Measurements from ENCODE around the gene DNER.

The DNER gene

DNA sequence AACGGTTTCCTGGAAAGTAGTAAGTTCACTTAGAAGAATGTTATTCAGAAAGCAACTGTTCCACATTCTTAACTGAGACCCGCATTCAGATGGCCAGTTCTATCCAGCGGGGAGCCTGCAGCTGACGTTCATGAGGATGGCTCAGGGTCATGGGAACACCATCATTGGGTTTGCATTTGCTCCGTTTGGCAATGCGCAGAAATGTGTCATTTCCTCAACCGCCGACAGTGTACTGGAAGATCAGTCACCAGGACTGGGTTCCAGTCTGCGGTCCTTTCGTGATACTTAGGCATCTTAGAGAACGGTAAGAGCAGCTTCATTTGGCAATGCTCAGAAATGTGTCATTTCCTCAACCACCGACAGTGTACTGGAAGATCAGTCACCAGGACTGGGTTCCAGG, 104.0 kb downstream of the DNER start:
- Mint-ChIP-seq H3K27ac (no peak overlapping the region), H3K27me3 (no peaks in the 10 kb centered on the region), H3K9me3 (no peaks in the 10 kb centered on the region), H3K4me3 (no peak overlapping the region), H3K36me3 (ENCODE audit: low read depth) (no peaks in the 10 kb centered on the region), H3K4me1 (ENCODE audit: low read depth) (no peaks in the 10 kb centered on the region)
- intact Hi-C loops (cut with micrococcal nuclease): no loop called here

DNA sequence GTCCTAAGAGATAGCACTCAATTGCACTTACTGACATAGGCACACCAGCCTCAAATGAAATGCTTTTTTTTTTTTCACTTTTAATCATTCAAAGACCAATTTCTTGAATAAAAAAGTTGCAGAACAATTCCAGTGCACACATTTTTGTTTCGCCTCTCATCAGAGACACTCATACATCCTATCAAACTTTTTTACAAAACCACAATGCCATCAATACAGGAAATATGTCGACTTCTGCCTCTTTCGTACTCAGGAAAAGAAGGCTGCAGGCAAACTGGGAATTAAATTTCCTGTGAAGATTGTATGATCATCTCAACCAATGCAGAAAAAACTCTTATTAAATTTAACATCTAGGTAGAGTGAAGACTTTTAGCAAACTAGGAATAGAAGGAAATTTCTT, 112.4 kb downstream of the DNER start:
- Mint-ChIP-seq H3K9me3 (no peaks in the 10 kb centered on the region), H3K27ac (no peak overlapping the region)

DNA sequence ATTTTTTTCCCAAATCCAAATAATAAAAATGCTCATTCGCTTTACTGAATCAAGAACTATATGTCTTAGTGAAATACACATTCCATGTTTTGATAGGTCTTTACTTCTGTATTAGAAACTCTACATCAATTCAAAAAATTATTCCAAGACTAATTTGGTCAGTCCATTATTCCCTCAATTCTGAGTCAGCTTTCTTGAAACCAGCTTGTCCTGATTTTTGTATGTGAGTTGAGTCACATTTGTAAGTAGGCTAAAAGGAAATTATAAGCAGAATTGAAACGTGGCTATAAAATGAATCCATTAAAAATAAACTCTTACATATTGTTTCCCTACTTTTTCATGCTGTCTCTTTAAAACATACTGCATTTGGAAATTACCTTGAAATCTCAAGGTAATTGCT, 113.0 kb downstream of the DNER start:
- H3K36me3 Mint-ChIP-seq (ENCODE audit: low read depth): no peaks in the 10 kb centered on the region
- H3K27ac Mint-ChIP-seq: no peak overlapping the region
- H3K27me3 Mint-ChIP-seq: no peaks in the 10 kb centered on the region
- H3K4me3 Mint-ChIP-seq: no peak overlapping the region
- H3K4me1 Mint-ChIP-seq (ENCODE audit: low read depth): no peaks in the 10 kb centered on the region
- intact Hi-C loops (cut with micrococcal nuclease): no loop called here
- H3K9me3 Mint-ChIP-seq: no peaks in the 10 kb centered on the region

More for the DNA sequence above, 112.4 kb downstream of the DNER start:
- Mint-ChIP-seq H3K36me3 (ENCODE audit: low read depth) (no peaks in the 10 kb centered on the region), H3K4me3 (no peak overlapping the region), H3K4me1 (ENCODE audit: low read depth) (no peaks in the 10 kb centered on the region), H3K27me3 (no peaks in the 10 kb centered on the region)
- intact Hi-C loops (cut with micrococcal nuclease): no loop called here

DNA sequence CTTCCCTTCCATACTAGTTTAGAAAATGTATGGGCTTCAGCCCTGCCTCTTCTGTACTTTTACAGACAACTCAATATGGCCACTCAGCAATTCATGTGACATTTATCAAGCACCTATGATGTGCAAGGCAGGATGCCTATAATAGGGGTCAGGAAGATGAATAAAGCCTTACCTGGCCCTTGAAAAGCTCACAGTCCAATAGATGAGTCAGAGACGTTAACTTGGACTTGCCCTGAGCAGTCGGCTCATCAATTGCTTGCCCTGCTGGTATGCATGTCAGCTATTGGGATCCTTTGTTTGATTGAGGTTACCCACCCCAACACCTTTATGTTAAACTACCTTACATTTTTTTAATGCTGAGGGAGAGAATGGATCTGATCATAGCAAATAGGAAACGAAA, 116.1 kb downstream of the DNER start:
- Mint-ChIP-seq H3K9me3 (no peaks in the 10 kb centered on the region), H3K36me3 (ENCODE audit: low read depth) (no peaks in the 10 kb centered on the region), H3K4me1 (ENCODE audit: low read depth) (no peaks in the 10 kb centered on the region), H3K27me3 (peaks cover 2% of the 10 kb centered on the region), H3K4me3 (no peak overlapping the region), H3K27ac (no peak overlapping the region)
- intact Hi-C loops (cut with micrococcal nuclease): no loop called here

DNA sequence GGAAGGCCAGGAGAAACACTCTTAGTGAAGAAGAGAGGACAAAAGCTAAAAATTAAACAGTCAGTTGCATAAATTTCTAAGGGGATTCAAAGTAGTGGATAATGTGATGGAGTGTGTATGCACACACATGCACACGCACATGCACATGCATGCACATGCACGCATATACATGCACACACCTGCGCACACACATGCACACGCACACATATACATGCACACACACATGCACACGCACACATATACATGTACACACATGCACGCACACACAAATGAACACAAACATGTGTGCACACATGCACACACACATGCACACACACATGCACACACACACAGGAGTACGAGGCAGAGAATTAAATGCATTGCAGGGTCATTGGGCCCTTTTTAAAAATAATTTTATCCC, 117.6 kb downstream of the DNER start:
- Mint-ChIP-seq H3K4me1 (ENCODE audit: low read depth) (no peaks in the 10 kb centered on the region), H3K36me3 (ENCODE audit: low read depth) (no peaks in the 10 kb centered on the region), H3K27me3 (peaks cover 2% of the 10 kb centered on the region), H3K9me3 (no peaks in the 10 kb centered on the region), H3K27ac (no peak overlapping the region), H3K4me3 (no peak overlapping the region)
- intact Hi-C loops (cut with micrococcal nuclease): no loop called here

DNA sequence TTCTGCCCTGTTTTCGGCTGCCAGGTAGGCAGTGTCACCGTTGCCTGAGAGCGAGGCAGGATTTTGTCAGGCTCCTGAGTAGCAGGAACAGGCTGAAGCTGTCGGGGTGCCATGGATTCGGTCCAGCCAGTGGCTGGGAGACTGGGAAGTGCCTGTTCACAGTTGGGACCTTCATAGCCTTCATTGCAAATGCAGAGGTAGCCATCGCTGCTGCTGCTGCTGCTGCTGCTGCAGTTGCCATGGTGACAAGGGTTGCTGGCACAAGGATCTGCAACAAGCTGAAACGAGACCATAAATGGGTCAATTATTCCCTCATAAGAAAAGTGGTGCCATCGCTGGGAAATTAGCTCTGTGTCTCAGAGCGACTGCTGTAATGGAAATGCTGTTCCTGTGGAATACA, 122.7 kb downstream of the DNER start:
- Mint-ChIP-seq H3K4me3 (no peak overlapping the region), H3K9me3 (no peaks in the 10 kb centered on the region), H3K27ac (no peak overlapping the region), H3K4me1 (ENCODE audit: low read depth) (peaks cover 7% of the 10 kb centered on the region), H3K36me3 (ENCODE audit: low read depth) (no peaks in the 10 kb centered on the region), H3K27me3 (peaks cover 6% of the 10 kb centered on the region)
- intact Hi-C loops (cut with micrococcal nuclease): no loop called here

DNA sequence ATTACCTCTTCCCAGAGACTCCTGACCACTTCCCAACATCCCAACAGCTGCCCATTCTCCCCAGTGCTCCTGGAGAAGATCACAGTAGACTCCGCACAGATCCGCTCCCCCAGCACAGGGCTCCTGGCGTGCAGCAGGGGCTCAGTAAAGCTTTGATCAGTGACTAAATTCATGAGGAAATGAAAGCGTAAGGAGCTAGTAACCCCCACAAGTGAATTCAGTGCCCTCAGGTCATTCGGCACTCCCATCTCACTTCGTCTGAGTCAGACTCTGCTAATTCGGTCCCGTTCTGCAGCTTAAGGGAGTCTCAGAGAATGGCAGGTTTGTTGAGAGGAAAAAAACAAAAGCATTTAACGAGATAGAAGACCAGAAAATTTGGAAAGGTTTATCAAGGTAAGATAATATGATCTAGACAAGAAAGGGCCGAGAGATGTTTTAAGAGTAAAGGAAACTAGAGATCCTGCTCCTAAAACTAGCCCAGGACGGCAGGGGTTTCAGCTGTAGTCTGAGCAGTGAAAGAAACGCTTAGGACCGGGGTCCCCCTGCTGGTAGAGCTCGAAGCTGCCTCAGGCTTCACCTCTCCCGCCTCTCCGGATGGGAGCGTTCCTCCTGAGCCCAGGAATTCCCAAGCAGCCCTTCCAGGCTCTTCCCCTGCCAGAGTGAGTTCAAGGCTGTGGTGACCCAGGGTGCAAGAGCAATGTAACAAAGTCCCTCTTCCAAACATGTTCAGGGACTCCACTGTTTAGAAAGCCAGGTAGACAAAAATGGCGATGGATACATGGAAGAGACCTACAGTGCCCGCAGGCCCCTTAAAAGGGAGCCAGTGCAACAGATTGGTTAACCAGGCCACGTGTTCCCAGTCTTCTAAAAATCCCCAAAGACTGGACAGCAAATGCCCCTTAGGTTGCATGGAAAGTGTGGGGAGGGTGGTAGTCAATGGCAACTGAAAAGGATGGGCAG, 127.3 kb downstream of the DNER start:
- Mint-ChIP-seq H3K27me3 (peaks cover 5% of the 10 kb centered on the region), H3K36me3 (ENCODE audit: low read depth) (no peaks in the 10 kb centered on the region), H3K27ac (no peak overlapping the region), H3K9me3 (no peaks in the 10 kb centered on the region), H3K4me1 (ENCODE audit: low read depth) (peaks cover 8% of the 10 kb centered on the region), H3K4me3 (no peak overlapping the region)
- intact Hi-C loops (cut with micrococcal nuclease): loop anchor here (1.0 to 5.0 kb wide), 4 partner anchors 155 to 1695 kb away; no protein-coding TSS in a partner anchor

DNA sequence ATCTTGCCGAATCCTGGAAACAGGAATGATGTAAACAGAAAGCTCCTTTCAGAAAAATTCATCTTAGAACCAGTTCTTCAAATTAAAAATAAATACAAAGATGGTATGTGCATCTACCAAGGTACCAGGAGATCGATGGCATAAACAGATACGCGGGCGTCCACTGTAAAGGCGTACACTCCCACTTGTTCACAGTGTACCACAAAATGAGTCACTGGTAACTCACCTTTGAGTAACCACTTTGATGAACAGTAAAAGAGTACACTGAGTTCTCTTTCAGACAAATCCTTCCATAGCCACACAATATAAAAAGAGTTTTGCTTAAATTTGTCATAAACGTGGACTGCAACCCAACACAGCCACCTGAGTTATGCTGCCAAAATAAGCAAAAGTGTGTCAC, 128.3 kb downstream of the DNER start:
- Mint-ChIP-seq H3K27ac (no peak overlapping the region), H3K4me1 (ENCODE audit: low read depth) (peaks cover 8% of the 10 kb centered on the region), H3K4me3 (no peak overlapping the region), H3K36me3 (ENCODE audit: low read depth) (no peaks in the 10 kb centered on the region), H3K9me3 (no peaks in the 10 kb centered on the region), H3K27me3 (peaks cover 5% of the 10 kb centered on the region)
- intact Hi-C loops (cut with micrococcal nuclease): loop anchor here (5.0 kb wide), 3 partner anchors 154 to 1694 kb away; no protein-coding TSS in a partner anchor

DNA sequence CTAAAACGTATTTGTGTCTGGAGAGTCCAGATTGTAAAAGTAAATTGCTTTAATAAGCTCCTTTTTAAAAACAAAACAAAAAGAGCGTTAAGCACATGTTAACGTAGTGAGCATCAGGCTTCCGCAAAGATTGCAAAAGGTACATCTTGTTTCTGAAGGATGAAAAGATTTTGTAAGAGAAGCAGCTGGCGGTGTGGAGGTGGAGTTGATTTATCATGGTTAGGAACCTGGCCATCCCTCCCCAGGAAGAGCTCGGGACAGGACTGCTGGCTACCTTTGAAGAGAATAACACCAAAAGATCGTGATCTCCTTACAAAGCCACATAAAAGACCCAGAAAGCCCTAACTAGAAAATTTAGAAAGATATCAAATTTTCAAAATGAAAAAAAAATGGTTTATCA, 132.2 kb downstream of the DNER start:
- Mint-ChIP-seq H3K27ac (no peak overlapping the region), H3K9me3 (no peaks in the 10 kb centered on the region), H3K27me3 (peaks cover 20% of the 10 kb centered on the region), H3K4me1 (ENCODE audit: low read depth) (peaks cover 7% of the 10 kb centered on the region), H3K36me3 (ENCODE audit: low read depth) (no peaks in the 10 kb centered on the region), H3K4me3 (no peak overlapping the region)
- intact Hi-C loops (cut with micrococcal nuclease): no loop called here

DNA sequence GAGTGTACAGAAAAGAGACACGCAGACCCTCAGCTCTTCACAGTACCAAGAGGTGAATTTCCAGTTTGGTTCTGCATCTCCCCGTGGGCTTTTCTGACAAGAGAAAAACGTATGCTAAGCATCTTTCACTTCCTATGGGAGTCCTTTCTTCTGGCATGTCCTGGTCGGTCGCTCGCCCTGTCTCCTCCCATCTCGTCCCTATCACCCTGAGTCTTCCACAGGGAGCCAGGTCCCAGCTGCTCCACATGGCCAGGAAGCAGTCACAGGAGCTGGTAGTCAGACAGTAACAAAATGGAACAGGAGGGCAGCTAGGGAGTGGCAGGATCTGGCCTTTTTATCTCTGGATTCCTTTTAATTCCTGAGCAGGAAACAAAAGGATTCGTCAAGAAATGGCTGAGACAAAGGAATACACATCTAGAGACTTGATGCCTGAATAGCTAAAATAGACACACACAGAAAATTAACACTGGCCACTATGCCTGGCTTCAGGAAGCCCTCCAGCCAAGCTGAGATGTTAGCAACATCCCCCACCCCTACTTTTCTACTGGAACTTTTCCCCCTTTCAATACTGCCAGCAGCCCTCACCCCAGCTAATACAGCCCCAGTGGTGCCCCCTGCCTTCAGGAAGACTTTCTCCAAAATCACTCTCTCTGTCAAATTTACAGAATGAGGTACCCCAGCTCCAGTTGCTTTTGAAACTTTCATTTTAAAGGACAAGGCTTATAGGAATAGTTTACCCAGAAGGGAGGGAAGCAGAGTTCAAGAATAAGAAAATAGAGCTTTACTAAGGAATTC, 136.1 kb downstream of the DNER start:
- Mint-ChIP-seq H3K4me3 (no peak overlapping the region), H3K4me1 (ENCODE audit: low read depth) (no peaks in the 10 kb centered on the region), H3K36me3 (ENCODE audit: low read depth) (no peaks in the 10 kb centered on the region), H3K27me3 (peaks cover 20% of the 10 kb centered on the region), H3K9me3 (no peaks in the 10 kb centered on the region), H3K27ac (no peak overlapping the region)
- intact Hi-C loops (cut with micrococcal nuclease): no loop called here

DNA sequence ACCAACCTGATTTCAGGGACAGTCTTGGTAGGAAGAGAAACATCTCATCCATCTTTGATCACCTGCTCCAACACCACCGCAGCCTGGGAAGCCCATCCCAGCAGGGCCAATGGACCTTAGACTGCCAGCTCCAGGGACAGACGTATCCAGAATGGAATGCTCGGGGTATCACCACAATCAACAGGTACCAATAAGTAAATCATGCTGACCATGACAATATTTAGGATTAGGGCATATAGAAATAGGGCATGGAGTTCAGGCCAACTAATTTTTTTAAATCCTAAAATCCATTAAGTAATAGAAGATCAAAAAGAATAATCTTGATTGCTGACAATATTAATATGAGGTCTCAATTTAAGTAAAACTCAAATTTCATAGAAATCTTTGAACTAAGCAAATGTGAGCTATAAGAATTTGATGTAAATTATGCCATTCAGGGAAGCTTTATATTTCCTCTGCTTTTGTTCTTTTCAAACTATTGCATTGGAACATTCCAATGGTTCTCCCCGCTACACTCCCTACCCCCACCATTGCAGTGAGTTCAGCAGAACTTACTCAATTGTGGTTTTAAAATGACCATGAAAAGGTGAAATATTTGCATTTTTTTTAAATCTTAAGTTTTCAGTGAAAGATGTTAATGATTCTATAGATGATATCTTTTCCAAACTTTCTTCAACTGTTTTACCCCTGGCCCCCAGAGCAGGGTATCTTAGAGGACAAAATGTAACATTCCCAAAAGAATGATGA, 138.6 kb downstream of the DNER start:
- H3K36me3 Mint-ChIP-seq (ENCODE audit: low read depth): no peaks in the 10 kb centered on the region
- no peaks in the 10 kb centered on the region for H3K9me3 Mint-ChIP-seq
- H3K27me3 Mint-ChIP-seq: peaks cover 20% of the 10 kb centered on the region
- intact Hi-C loops (cut with micrococcal nuclease): no loop called here
- H3K4me1 Mint-ChIP-seq (ENCODE audit: low read depth): no peaks in the 10 kb centered on the region
- no peak overlapping the region for H3K27ac Mint-ChIP-seq
- no peak overlapping the region for H3K4me3 Mint-ChIP-seq

DNA sequence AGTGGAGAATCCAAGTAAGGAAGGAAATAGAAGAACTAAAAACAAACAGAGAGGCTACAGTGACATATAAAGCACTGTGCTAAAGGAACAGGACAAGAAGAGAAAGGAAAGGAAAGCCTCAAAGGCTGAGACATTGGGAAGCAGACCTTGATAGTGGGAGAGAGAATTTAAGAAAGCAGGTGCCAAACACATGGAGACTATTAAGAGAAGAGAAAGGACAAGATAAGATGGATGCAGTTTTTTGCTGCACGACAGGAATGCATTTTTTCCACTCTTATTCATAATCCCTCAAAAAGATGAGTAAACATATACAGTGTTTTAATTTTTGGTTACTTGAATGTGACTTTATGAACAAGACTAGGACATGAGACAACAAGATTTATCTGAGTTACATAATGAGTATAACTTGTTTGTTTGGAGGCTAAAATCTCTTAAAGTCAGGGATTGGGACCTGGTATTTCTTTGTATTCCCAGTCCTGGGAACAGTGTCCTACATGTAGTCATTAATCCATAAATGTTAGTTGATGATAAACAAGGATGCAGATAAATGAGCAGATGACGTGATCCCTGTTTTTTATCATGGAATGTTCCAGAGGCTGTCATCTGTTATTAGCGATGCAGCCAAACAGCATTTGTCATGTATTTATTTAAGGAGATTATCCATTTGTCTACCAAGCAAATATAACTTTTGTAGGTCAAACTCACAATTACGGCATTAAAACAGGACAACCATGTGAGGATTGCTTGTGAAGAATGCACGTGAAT, 141.7 kb downstream of the DNER start:
- H3K9me3 Mint-ChIP-seq: no peaks in the 10 kb centered on the region
- H3K27me3 Mint-ChIP-seq: peaks cover 9% of the 10 kb centered on the region
- intact Hi-C loops (cut with micrococcal nuclease): no loop called here
- H3K4me1 Mint-ChIP-seq (ENCODE audit: low read depth): no peaks in the 10 kb centered on the region
- H3K4me3 Mint-ChIP-seq: no peak overlapping the region
- H3K27ac Mint-ChIP-seq: no peak overlapping the region
- no peaks in the 10 kb centered on the region for H3K36me3 Mint-ChIP-seq (ENCODE audit: low read depth)

DNA sequence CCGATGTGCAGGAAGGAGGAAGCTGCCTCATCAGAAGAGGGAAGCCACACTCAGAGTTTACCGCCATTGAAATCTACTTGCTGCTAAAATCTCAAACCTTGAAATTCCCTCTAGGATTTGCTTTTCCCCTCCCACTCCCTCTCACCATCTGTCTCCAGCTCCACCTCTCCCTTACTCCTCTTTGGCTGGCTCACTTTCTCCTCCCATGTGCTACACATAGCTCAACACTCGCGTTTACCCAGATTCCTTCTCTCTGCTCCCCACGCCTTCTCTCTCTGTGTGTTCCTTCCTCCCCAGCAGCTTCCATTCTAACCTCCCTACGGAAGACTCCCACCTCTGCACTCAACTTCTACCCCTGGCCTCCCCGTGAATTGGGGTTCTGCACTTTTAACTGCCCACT, 143.1 kb downstream of the DNER start:
- Mint-ChIP-seq H3K4me1 (ENCODE audit: low read depth) (no peaks in the 10 kb centered on the region), H3K27me3 (no peaks in the 10 kb centered on the region), H3K36me3 (ENCODE audit: low read depth) (no peaks in the 10 kb centered on the region), H3K27ac (no peak overlapping the region), H3K4me3 (no peak overlapping the region), H3K9me3 (no peaks in the 10 kb centered on the region)
- intact Hi-C loops (cut with micrococcal nuclease): no loop called here

All from dendritic cell treated with granulocyte-macrophage colony-stimulating factor and Interleukin-4, amounts not matched to agents 40 ng/mL and 50 ng/mL, for 4 days (primary cell).